GM18867 (cell line): ENCODE results near the gene INTS13.
A peak's percentile ranks its signal among the peaks of the same experiment; 100 is the strongest.
"Not testable (repeated sequence)": the region's sequence is repeated elsewhere in the genome, so short reads cannot be mapped to it uniquely, and the experiment has no call there.

Experiments
- ATAC-seq: cut with Tn5 transposase; IDR thresholded peaks from one replicate; pipeline ENCODE4 v1.9.1; 2021; ENCODE audit warnings: mild to moderate bottlenecking, moderate library complexity; ENCODE audit not compliant: unreplicated experiment

Gene INTS13

GRCh38 chr12:26937863-26938700 is at the start of gene INTS13, which contains the start of gene FGFR1OP2:
Gene INTS13 (minus strand): TSS chr12:26937981. CDS start chr12:26936803, 1,178 bp downstream.
Gene FGFR1OP2 (plus strand): TSS chr12:26938470. CDS start chr12:26954159, 15,689 bp downstream.
- peak; percentile 85 for ATAC-seq

- ATAC-seq = no peak
Observed at GRCh38 chr12:26982866-26983265, 45.1 kb upstream of the INTS13 start.

- ATAC-seq = no peak
Observed at GRCh38 chr12:26979733-26980132, 42.0 kb upstream of the INTS13 start.

- no peak for ATAC-seq
Observed at GRCh38 chr12:26978801-26979200, 41.0 kb upstream of the INTS13 start.

GRCh38 chr12:26976687-26977086 is 38.9 kb upstream of the INTS13 start:
- no peak for ATAC-seq

GRCh38 chr12:26971963-26972362 is 34.2 kb upstream of the INTS13 start:
- ATAC-seq = peak; percentile 95

GRCh38 chr12:26970136-26970535 is 32.4 kb upstream of the INTS13 start:
- no peak for ATAC-seq

- no peak for ATAC-seq
Observed at GRCh38 chr12:26966842-26967241, 29.1 kb upstream of the INTS13 start.

GRCh38 chr12:26963413-26963812 is 25.6 kb upstream of the INTS13 start:
- ATAC-seq = no peak

GRCh38 chr12:26961803-26962202 is 24.0 kb upstream of the INTS13 start:
- no peak for ATAC-seq

GRCh38 chr12:26961391-26961790 is 23.6 kb upstream of the INTS13 start:
- ATAC-seq = not testable (repeated sequence)

GRCh38 chr12:26954027-26954426 is 16.2 kb upstream of the INTS13 start:
- ATAC-seq = no peak

GRCh38 chr12:26953447-26953846 is 15.7 kb upstream of the INTS13 start:
- no peak for ATAC-seq

GRCh38 chr12:26948309-26948708 is 10.5 kb upstream of the INTS13 start:
- no peak for ATAC-seq

GRCh38 chr12:26941215-26941594 is 3.4 kb upstream of the INTS13 start:
- ATAC-seq = no peak

- no peak for ATAC-seq
Observed at GRCh38 chr12:26940516-26941214, 2.9 kb upstream of the INTS13 start.

GRCh38 chr12:26939953-26940352 is 2.2 kb upstream of the INTS13 start:
- ATAC-seq = no peak

- no peak for ATAC-seq
Observed at GRCh38 chr12:26939192-26939832, 1.5 kb upstream of the INTS13 start.

GRCh38 chr12:26938701-26939062 is 901 bp upstream of the INTS13 start:
- ATAC-seq = peak; percentile 14

- no peak for ATAC-seq
Observed at GRCh38 chr12:26937443-26937862, 328 bp downstream of the INTS13 start.

GRCh38 chr12:26936559-26937442 is 980 bp downstream of the INTS13 start:
- ATAC-seq = no peak
